CD4-positive, alpha-beta T cell treated with Interleukin-2 at 100 ng/mL for 4 hours (primary cell): ENCODE results near the gene RPL12.
"Not testable (repeated sequence)": the region's sequence is repeated elsewhere in the genome, so short reads cannot be mapped to it uniquely, and the experiment has no call there.

ENCODE experiments used
- DNase-seq: peaks from one replicate; pipeline ENCODE4 v3.0.0-alpha.2; 2020; ENCODE audit warnings: low spot score

The RPL12 gene

GRCh38 chr9:127467621-127468020, 16.4 kb upstream of the RPL12 start:
- no peak for DNase-seq

GRCh38 chr9:127466407-127466917, 15.3 kb upstream of the RPL12 start:
- not testable (repeated sequence) for DNase-seq

GRCh38 chr9:127463911-127464310, 12.7 kb upstream of the RPL12 start:
- no peak for DNase-seq

- DNase-seq, result no peak
These were observed 12.2 kb upstream of the RPL12 start for GRCh38 chr9:127463382-127463781.

- DNase-seq, result no peak
These were observed 7.7 kb upstream of the RPL12 start for GRCh38 chr9:127458921-127459320.

- no peak for DNase-seq
These were observed 6.1 kb upstream of the RPL12 start for GRCh38 chr9:127457191-127457878.

- DNase-seq, result peak; percentile 26
These were observed 4.3 kb upstream of the RPL12 start for GRCh38 chr9:127455324-127455992.

- DNase-seq, result no peak
These were observed 1.5 kb upstream of the RPL12 start for GRCh38 chr9:127452691-127453090.

- DNase-seq, result peak; percentile 44
These were observed 851 bp upstream of the RPL12 start for GRCh38 chr9:127451858-127452656.

GRCh38 chr9:127451608-127451857, 327 bp upstream of the RPL12 start:
- no peak for DNase-seq

GRCh38 chr9:127450243-127450760, 904 bp downstream of the RPL12 start:
- DNase-seq, result no peak

GRCh38 chr9:127449332-127449966, 1.8 kb downstream of the RPL12 start:
- no peak for DNase-seq

GRCh38 chr9:127448112-127448805, 2.9 kb downstream of the RPL12 start:
- no peak for DNase-seq

GRCh38 chr9:127447416-127448111, 3.6 kb downstream of the RPL12 start:
- no peak for DNase-seq

- DNase-seq, result no peak
These were observed 4.3 kb downstream of the RPL12 start for GRCh38 chr9:127446713-127447415.

- no peak for DNase-seq
These were observed 5.1 kb downstream of the RPL12 start for GRCh38 chr9:127445851-127446712.

- no peak for DNase-seq
These were observed 6.0 kb downstream of the RPL12 start for GRCh38 chr9:127444921-127445850.

- no peak for DNase-seq
These were observed 6.8 kb downstream of the RPL12 start for GRCh38 chr9:127444283-127444920.
